ENCODE results near the gene DHX35.
A peak's percentile ranks its signal among the peaks of the same experiment; 100 is the strongest.

DHX35 gene

GRCh38 chr20:39052676-39053075 lies 90.5 kb downstream of the DHX35 start:
- H3K4me3 ChIP-seq (ENCODE audit: low read length in 2 of 2), result no peak overlapping the region
- H4K8ac ChIP-seq (ENCODE audit: low read depth, low read length), result no peak overlapping the region
- H3K27ac ChIP-seq (replicated peaks; ENCODE audit: low read length), result no peak overlapping the region
- peak overlapping the region; percentile 46 for H3K9ac ChIP-seq (ENCODE audit: low read depth, low read length, poor library complexity)
- no peak overlapping the region for H3K4ac ChIP-seq (ENCODE audit: low read length)
- H3K79me1 ChIP-seq (ENCODE audit: low read depth, low read length), result peaks cover 2% of the 10 kb centered on the region
- peak overlapping the region; percentile 29 for H3K18ac ChIP-seq (ENCODE audit: low read length)
- H2AFZ ChIP-seq (ENCODE audit: low read length), result no peak overlapping the region
- no peak overlapping the region for H4K91ac ChIP-seq (ENCODE audit: low read depth, low read length, poor library complexity)
- no peak overlapping the region for H2BK120ac ChIP-seq (ENCODE audit: low read depth, low read length)
- no peaks in the 10 kb centered on the region for H3K36me3 ChIP-seq (replicated peaks in 1 of 2; ENCODE audit: control insufficient read depth in 2 of 2, insufficient read depth in 2 of 2, low read length in 2 of 2)
- H3K4me1 ChIP-seq (ENCODE audit: control insufficient read depth in 2 of 2, insufficient read depth in 1 of 2, low read depth in 1 of 2, low read length in 2 of 2), result peaks cover 3 to 4% of the 10 kb centered on the region in 2 donors
- H2BK5ac ChIP-seq (ENCODE audit: low read length), result no peak overlapping the region
- no peak overlapping the region for H2AK5ac ChIP-seq (ENCODE audit: low read depth, low read length)
- H3K9me3 ChIP-seq (replicated peaks in 1 of 2; ENCODE audit: control insufficient read depth in 2 of 2, insufficient read depth in 1 of 2, low read depth in 1 of 2, low read length in 2 of 2), result no peaks in the 10 kb centered on the region
- no peak overlapping the region for H3K23ac ChIP-seq (ENCODE audit: low read depth, low read length, poor library complexity)
- H3K27me3 ChIP-seq (ENCODE audit: control insufficient read depth in 3 of 3, insufficient read depth in 3 of 3, low read depth in 1 of 3, low read length in 3 of 3), result peaks cover 0 to 22% (median 4%) of the 10 kb centered on the region in 3 experiments
- no peak overlapping the region for H3K14ac ChIP-seq (ENCODE audit: low read length)
- H3K4me2 ChIP-seq (ENCODE audit: insufficient read depth, low read length, poor library complexity, severe bottlenecking), result no peak overlapping the region
- DNase-seq (ENCODE audit: low spot score), result no peak
- H2BK12ac ChIP-seq (ENCODE audit: low read length), result no peak overlapping the region
- no CpG with 5 or more reads among the region's 8 CpGs for WGBS, 2 donors (ENCODE audit: extremely low coverage in 2 of 2, insufficient read length in 2 of 2, insufficient replicate concordance in 1 of 2)
- no peak overlapping the region for H2BK15ac ChIP-seq (ENCODE audit: low read length)

DNA sequence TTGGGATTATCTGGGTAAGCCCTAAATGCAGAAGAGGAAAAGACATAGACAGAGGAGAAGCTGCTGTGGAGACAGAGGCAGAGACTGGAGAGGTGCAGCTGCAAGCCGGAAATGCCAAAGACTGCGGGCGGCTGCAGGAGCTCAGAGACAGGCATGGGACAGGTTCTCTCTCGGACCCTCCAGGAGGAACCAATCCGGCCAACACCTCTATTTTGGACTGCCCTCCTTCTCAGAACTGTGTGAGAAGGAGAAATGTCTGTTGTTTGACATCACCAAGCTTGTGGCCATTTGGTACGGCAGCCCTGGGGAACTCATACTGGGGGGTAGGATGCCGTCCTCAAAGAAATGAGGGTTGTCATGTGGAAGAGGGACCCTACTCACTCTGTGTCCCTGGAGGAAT lies 95.0 kb downstream of the DHX35 start:
- DNase-seq (ENCODE audit: low spot score), result no peak
- no peak overlapping the region for H2AK5ac ChIP-seq (ENCODE audit: low read depth, low read length)
- H2BK120ac ChIP-seq (ENCODE audit: low read depth, low read length), result no peak overlapping the region
- no peaks in the 10 kb centered on the region for H3K36me3 ChIP-seq (replicated peaks in 1 of 2; ENCODE audit: control insufficient read depth in 2 of 2, insufficient read depth in 2 of 2, low read length in 2 of 2)
- no peak overlapping the region for H2BK12ac ChIP-seq (ENCODE audit: low read length)
- no peak overlapping the region for H2BK15ac ChIP-seq (ENCODE audit: low read length)
- H3K4ac ChIP-seq (ENCODE audit: low read length), result no peak overlapping the region
- no peak overlapping the region for H3K27ac ChIP-seq (replicated peaks; ENCODE audit: low read length)
- no peak overlapping the region for H3K14ac ChIP-seq (ENCODE audit: low read length)
- no peak overlapping the region for H3K18ac ChIP-seq (ENCODE audit: low read length)
- H3K4me2 ChIP-seq (ENCODE audit: insufficient read depth, low read length, poor library complexity, severe bottlenecking), result no peak overlapping the region
- H3K9ac ChIP-seq (ENCODE audit: low read depth, low read length, poor library complexity), result no peak overlapping the region
- H3K27me3 ChIP-seq (ENCODE audit: control insufficient read depth in 3 of 3, insufficient read depth in 3 of 3, low read depth in 1 of 3, low read length in 3 of 3), result peaks cover 0 to 19% (median 0%) of the 10 kb centered on the region in 3 experiments
- H4K91ac ChIP-seq (ENCODE audit: low read depth, low read length, poor library complexity), result no peak overlapping the region
- WGBS, 2 donors (ENCODE audit: extremely low coverage in 2 of 2, insufficient read length in 2 of 2, insufficient replicate concordance in 1 of 2), result no CpG with 5 or more reads among the region's 7 CpGs
- no peak overlapping the region for H2BK5ac ChIP-seq (ENCODE audit: low read length)
- H2AFZ ChIP-seq (ENCODE audit: low read length), result no peak overlapping the region
- peaks cover 0 to 2% of the 10 kb centered on the region in 2 donors for H3K4me1 ChIP-seq (ENCODE audit: control insufficient read depth in 2 of 2, insufficient read depth in 1 of 2, low read depth in 1 of 2, low read length in 2 of 2)
- no peak overlapping the region for H3K23ac ChIP-seq (ENCODE audit: low read depth, low read length, poor library complexity)
- H3K9me3 ChIP-seq (replicated peaks in 1 of 2; ENCODE audit: control insufficient read depth in 2 of 2, insufficient read depth in 1 of 2, low read depth in 1 of 2, low read length in 2 of 2), result no peaks in the 10 kb centered on the region
- peaks cover 2% of the 10 kb centered on the region for H3K79me1 ChIP-seq (ENCODE audit: low read depth, low read length)
- H4K8ac ChIP-seq (ENCODE audit: low read depth, low read length), result no peak overlapping the region
- H3K4me3 ChIP-seq (ENCODE audit: low read length in 2 of 2), result no peak overlapping the region

DNA sequence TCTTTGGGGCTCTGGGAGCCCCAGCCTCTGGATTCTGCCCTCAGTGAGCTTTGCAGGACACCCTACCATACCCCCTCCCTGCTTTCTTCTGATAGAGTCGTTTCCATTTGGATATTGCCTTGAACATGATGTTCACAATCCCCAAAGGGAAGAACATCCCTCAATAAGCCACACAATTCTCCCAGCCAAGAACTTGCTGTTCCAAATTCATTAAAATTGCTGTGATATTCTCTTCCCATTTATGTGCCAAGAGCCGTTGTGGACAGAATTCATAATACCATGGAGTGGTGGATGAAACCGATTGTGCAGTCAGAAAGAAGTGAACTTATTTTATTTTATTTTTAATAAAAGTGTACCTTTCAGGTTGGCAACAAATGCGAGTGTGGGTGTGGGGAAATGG lies 95.8 kb downstream of the DHX35 start:
- Histone ChIP-seq H3K27me3 (ENCODE audit: control insufficient read depth in 3 of 3, insufficient read depth in 3 of 3, low read depth in 1 of 3, low read length in 3 of 3) (peaks cover 0 to 14% (median 0%) of the 10 kb centered on the region in 3 experiments), H4K8ac (ENCODE audit: low read depth, low read length) (no peak overlapping the region), H2AK5ac (ENCODE audit: low read depth, low read length) (no peak overlapping the region), H3K4me2 (ENCODE audit: insufficient read depth, low read length, poor library complexity, severe bottlenecking) (no peak overlapping the region), H2BK12ac (ENCODE audit: low read length) (no peak overlapping the region), H3K36me3 (replicated peaks in 1 of 2; ENCODE audit: control insufficient read depth in 2 of 2, insufficient read depth in 2 of 2, low read length in 2 of 2) (no peaks in the 10 kb centered on the region), H3K18ac (ENCODE audit: low read length) (no peak overlapping the region), H3K27ac (replicated peaks; ENCODE audit: low read length) (no peak overlapping the region), H3K9me3 (replicated peaks in 1 of 2; ENCODE audit: control insufficient read depth in 2 of 2, insufficient read depth in 1 of 2, low read depth in 1 of 2, low read length in 2 of 2) (no peaks in the 10 kb centered on the region), H4K91ac (ENCODE audit: low read depth, low read length, poor library complexity) (no peak overlapping the region), H3K79me1 (ENCODE audit: low read depth, low read length) (no peaks in the 10 kb centered on the region), H3K9ac (ENCODE audit: low read depth, low read length, poor library complexity) (no peak overlapping the region), H3K23ac (ENCODE audit: low read depth, low read length, poor library complexity) (no peak overlapping the region), H3K4ac (ENCODE audit: low read length) (no peak overlapping the region), H2BK120ac (ENCODE audit: low read depth, low read length) (no peak overlapping the region), H2BK5ac (ENCODE audit: low read length) (no peak overlapping the region), H3K14ac (ENCODE audit: low read length) (no peak overlapping the region), H2AFZ (ENCODE audit: low read length) (no peak overlapping the region), H3K4me3 (ENCODE audit: low read length in 2 of 2) (no peak overlapping the region), H2BK15ac (ENCODE audit: low read length) (no peak overlapping the region), H3K4me1 (ENCODE audit: control insufficient read depth in 2 of 2, insufficient read depth in 1 of 2, low read depth in 1 of 2, low read length in 2 of 2) (no peaks in the 10 kb centered on the region)
- WGBS, 2 donors (ENCODE audit: extremely low coverage in 2 of 2, insufficient read length in 2 of 2, insufficient replicate concordance in 1 of 2), result no CpG with 5 or more reads among the region's 4 CpGs
- DNase-seq (ENCODE audit: low spot score), result no peak

GRCh38 chr20:39059036-39059435 lies 96.9 kb downstream of the DHX35 start:
- Histone ChIP-seq H3K27ac (replicated peaks; ENCODE audit: low read length) (no peak overlapping the region), H3K9me3 (replicated peaks in 1 of 2; ENCODE audit: control insufficient read depth in 2 of 2, insufficient read depth in 1 of 2, low read depth in 1 of 2, low read length in 2 of 2) (no peaks in the 10 kb centered on the region), H2AFZ (ENCODE audit: low read length) (no peak overlapping the region), H3K9ac (ENCODE audit: low read depth, low read length, poor library complexity) (no peak overlapping the region), H3K36me3 (replicated peaks in 1 of 2; ENCODE audit: control insufficient read depth in 2 of 2, insufficient read depth in 2 of 2, low read length in 2 of 2) (no peaks in the 10 kb centered on the region), H3K27me3 (ENCODE audit: control insufficient read depth in 3 of 3, insufficient read depth in 3 of 3, low read depth in 1 of 3, low read length in 3 of 3) (peaks cover 0 to 12% (median 0%) of the 10 kb centered on the region in 3 experiments), H3K79me1 (ENCODE audit: low read depth, low read length) (no peaks in the 10 kb centered on the region), H3K4ac (ENCODE audit: low read length) (no peak overlapping the region), H3K4me2 (ENCODE audit: insufficient read depth, low read length, poor library complexity, severe bottlenecking) (no peak overlapping the region), H3K14ac (ENCODE audit: low read length) (no peak overlapping the region), H2BK120ac (ENCODE audit: low read depth, low read length) (no peak overlapping the region), H4K8ac (ENCODE audit: low read depth, low read length) (no peak overlapping the region), H2BK15ac (ENCODE audit: low read length) (no peak overlapping the region), H3K4me1 (ENCODE audit: control insufficient read depth in 2 of 2, insufficient read depth in 1 of 2, low read depth in 1 of 2, low read length in 2 of 2) (no peaks in the 10 kb centered on the region), H2AK5ac (ENCODE audit: low read depth, low read length) (no peak overlapping the region), H2BK12ac (ENCODE audit: low read length) (no peak overlapping the region), H3K4me3 (ENCODE audit: low read length in 2 of 2) (no peak overlapping the region), H3K18ac (ENCODE audit: low read length) (no peak overlapping the region), H4K91ac (ENCODE audit: low read depth, low read length, poor library complexity) (no peak overlapping the region), H2BK5ac (ENCODE audit: low read length) (no peak overlapping the region), H3K23ac (ENCODE audit: low read depth, low read length, poor library complexity) (no peak overlapping the region)
- DNase-seq (ENCODE audit: low spot score), result no peak
- no CpG with 5 or more reads among the region's 9 CpGs for WGBS, 2 donors (ENCODE audit: extremely low coverage in 2 of 2, insufficient read length in 2 of 2, insufficient replicate concordance in 1 of 2)
